Hematopoietic multipotent progenitor cell treated with erythropoietin and hydrocortisone succinate and interleukin-3 and kit ligand, for 6 days (in vitro differentiated cells): ENCODE measurements around the gene LMX1B.
"Not testable (repeated sequence)": the region's sequence is repeated elsewhere in the genome, so short reads cannot be mapped to it uniquely, and the experiment has no call there.

Experiments
- DNase-seq: peaks from one replicate; pipeline ENCODE4 v3.0.0-alpha.2; 2015

LMX1B gene

DNA sequence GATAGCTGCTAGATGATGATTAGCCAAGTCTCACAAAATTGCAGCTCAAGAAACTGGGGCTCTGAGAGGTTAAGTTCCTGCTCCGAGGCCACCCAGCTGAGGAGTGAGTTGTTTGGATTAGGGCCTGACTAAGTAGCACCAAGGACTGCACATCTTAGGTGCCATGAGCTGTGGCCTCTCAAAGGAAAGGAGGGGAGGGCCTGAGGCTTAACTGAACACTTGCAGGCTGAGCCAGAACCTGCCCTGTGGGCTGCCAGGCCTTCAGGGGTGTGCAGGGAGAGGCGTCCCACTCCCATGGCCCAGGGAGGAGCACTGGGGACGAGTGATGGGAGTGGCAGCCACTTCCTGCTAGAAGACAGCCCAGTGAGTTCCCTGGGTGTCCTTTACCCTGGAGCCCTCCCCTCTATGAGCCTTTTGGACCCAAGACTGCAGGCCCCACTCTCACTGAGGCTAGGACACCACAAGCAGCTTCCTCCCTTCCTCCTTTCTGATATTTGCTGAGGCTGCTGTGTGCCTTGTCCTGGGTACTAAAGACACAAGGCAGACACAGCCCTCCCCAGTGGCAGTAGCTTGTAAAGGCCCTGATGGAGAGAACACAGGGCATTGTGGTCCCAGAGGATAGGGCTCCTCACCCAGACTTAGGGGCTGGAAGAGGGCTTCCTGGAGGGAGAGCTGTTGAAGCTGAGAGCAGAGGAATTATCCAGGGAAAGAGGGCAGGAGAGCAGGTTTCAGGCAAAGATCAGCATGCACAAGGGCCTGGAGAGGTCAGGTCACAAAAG is 22.1 kb downstream of the LMX1B start:
- DNase-seq, result no peak

GRCh38 chr9:126636983-126637798 is 23.5 kb downstream of the LMX1B start:
- DNase-seq, result no peak

DNA sequence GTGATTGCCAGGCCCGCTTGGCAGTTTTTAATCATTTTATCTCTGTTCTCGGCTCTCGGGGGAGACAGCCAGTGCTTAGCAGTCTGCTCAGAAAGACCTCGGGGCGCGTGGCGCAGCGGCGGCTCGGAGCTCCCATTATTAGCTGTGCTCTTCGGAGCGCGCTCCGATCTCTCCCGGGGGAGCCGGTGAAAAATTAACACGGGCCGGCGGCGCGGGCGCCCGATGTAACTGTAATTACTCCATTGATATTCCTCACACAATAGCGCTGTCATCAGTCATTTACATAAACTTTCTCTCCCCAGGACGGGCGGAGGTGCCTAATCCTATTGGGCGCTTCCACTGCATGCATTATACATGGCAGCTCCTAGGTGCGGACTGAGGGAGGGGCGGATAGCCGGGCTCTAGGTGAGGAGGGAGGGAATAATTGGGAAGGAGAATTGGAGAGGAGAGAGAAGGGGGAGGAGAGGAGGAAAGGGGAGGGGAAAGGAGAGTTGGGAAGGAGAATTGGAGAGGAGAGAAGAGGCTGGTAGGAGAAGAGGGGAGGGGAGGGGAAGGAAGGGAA is 24.9 kb downstream of the LMX1B start:
- no peak for DNase-seq

DNA sequence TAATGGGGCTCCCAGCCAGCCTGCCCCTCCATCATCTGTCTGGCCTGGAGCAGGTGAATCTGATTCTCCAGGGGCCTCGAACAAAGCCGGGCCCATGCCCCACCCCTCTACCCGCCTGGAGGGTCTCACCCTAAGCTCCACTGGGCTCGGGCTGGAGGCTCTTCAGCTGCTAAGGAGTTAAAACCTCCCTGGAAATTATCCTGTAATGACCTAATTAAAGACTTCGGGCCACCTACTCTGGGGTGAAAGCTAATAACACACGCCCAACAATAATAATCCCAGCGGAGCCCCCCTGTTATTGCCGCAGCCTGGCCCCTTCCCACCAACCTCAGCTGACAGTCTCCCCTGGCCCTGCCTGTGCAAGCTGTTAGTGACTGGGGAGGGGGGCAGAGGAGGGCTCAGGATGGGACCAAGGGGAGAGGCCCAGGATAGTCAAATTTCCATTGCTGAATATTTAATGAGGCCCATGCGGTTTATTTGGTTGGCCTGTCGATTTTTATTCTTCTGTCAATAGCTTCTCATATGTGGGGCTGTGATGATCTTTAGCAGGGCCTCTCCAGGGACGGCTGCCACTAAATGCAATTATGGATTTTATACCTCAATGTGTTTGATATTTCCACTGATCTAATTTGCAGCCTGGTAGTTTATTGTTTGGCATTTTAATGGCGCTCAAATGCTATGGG is 25.7 kb downstream of the LMX1B start:
- no peak for DNase-seq

- no peak for DNase-seq
Observed at GRCh38 chr9:126641118-126641851, 27.6 kb downstream of the LMX1B start.

GRCh38 chr9:126642010-126642744 is 28.4 kb downstream of the LMX1B start:
- DNase-seq, result no peak

GRCh38 chr9:126642839-126643238 is 29.1 kb downstream of the LMX1B start:
- no peak for DNase-seq

DNA sequence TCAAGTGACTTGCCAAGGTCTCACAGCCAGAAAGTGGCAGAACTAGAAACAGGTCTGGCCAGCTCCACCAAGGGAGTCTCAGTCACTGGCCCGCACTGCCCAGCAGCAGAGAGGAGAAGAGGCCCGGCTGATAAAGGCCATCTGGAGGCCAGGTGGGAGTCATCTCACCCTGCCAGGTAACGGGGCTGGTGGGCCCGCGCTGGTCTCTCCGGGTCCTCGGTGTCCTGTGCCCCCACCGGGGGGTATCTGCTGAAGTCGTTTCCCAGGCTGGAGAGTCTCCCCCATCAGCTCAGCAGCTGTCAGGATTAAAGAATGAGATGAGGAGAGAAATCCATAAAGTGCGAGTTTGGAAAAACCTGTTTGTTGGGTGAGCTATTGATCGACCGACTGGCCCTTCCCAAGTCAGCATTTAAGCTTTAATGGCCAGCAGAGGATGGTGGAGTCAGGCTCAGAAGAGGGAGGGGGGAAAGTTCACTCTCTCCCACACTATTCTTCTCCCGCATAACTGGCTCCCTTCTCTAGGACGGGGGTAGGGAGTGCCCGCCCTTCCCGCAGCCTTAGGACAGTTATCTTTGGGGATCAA is 30.3 kb downstream of the LMX1B start:
- no peak for DNase-seq

DNA sequence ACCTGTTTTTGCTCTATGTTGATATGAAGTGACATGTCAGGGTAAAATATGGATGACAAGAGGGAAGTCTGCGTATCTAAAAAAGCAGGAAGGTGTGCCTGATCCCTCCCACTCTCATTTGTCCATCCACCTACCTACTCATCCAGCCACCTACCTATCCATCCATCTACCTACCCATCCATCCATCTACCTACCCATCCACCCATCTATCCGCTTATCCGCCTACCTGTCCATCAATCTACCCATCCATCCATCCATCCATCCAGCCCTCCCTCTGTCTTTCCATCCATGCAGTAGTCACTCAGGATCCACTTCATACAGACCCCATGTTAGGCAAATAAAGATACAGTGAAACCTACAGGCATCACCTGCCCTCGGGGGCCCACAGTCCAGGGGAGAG is 32.4 kb downstream of the LMX1B start:
- DNase-seq, result no peak

DNA sequence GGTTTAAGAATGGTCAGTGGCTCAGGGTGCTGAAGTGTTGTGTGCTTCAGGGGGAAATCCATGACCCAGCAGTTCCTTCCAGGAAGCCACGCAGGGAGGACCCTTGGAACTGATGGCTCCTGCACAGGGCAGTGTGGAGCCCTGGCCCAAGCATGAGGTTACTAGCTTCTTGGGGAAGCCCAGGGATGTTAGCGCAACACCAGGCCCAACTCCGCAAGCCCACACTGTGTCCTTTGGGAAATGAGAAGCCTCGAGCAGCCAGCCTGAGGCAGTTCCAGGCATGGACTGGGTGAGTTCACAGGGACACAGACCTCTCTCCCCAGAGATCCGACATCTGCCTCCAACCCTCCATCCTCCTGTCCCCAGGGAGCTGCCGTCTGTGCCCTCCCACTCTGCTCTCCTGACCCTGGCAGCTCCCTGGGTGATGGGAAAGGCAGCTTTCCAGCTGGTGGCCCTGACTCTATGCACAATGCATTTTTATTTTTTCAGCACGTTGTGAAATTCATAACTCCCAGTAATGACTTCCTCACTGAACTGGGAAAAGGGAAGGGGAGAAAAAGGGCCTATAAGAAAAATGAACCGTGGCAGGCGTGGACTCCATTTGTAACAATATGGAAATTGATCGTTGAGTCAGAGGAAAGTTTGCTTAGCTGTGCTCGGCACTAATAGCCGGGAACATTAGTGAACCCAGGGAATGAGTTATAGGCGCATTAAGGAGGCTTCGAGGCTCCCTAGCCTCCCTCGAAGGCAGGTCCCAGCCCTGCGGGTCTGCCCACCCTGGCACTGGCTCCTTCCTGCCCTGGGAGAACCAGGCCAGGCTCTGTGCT is 34.1 kb downstream of the LMX1B start:
- no peak for DNase-seq

DNA sequence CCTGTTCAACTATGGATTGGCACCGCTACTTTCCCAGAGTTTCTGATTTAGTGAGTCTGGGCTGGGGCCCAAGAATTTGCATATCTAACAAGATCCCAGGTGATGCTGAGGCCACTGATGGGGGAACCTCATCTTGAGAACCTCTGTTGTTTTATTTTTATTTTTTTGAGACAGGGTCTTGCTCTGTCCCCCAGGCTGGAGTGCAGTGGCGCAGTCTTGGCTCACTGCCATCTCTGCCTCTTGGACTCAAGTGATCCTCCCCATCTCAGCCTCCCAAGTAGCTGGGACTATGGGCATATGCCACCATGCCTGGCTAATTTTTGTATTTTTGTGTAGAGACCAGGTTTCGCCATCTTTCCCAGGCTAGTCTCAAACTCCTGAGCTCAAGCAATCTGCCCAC is 35.7 kb downstream of the LMX1B start:
- no peak for DNase-seq

DNA sequence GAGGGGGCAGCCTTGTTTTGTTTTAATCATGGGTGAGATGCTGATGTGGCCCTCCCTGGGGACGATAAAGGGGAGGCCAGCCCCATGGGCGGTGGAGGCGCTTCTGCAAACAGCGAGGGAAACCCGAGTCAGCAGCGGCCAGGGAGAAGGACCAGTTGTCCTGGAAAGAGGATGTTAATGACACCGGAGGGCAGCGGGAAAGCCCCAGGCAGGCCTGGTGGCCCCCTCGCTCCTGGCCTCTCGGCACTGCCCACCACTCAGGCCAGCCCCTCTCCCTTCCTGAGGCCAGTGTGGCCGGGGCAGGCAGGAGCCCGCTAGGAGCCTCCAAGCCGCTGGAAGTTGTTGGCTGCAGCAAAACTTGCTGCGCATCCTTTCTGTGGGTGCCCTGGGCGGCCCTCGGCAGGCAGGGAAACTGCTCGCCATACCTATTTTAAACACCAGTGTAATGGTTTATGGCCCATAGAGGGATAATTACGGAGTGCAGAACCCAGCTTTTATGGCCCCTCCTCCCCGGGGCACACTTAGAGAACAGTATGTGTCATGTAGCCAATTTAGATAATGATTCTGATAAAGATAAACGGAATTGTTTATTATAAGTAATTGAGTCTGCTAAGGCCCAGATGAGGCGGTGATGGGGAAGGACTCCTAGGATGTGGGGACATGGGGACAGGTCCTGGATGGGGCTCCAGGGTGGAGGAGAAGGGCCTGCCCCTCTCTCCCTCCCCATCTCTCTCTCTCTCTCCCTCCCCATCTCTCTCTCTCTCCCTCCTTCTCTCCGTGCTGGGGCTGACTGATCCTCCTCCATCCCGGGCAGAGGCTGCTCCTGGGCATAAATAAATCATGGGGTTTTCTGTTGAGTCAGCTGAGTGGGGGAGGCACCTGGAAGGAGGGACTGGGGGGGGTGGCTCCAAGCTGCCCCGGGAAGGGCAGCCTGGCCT is 36.9 kb downstream of the LMX1B start:
- no peak for DNase-seq

DNA sequence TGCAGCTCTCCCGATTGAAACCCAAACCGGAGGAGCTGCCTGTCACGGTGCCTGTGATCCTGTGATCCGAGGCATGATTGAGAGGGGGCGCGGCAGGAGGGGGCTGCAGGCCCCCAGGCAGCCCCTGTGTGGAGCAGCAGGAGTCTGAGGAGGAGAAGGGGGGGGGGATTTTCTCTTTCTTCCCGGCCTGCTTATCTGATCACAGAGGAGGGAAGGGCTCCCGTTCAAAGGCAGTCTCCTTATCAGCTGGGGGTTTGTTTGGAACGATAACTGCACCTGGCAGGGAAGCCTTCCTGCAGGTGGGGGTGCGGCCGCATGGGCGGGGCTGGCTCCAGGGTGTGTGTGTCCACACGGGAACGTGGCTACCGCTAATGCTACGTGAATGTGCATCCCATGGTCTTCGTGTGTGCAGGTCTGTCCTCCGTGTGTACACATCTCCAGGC is 38.4 kb downstream of the LMX1B start:
- DNase-seq, result no peak

- DNase-seq, result no peak
Observed at GRCh38 chr9:126654124-126654523, 40.4 kb downstream of the LMX1B start.

- not testable (repeated sequence) for DNase-seq
Observed at GRCh38 chr9:126656214-126656613, 42.5 kb downstream of the LMX1B start.

DNA sequence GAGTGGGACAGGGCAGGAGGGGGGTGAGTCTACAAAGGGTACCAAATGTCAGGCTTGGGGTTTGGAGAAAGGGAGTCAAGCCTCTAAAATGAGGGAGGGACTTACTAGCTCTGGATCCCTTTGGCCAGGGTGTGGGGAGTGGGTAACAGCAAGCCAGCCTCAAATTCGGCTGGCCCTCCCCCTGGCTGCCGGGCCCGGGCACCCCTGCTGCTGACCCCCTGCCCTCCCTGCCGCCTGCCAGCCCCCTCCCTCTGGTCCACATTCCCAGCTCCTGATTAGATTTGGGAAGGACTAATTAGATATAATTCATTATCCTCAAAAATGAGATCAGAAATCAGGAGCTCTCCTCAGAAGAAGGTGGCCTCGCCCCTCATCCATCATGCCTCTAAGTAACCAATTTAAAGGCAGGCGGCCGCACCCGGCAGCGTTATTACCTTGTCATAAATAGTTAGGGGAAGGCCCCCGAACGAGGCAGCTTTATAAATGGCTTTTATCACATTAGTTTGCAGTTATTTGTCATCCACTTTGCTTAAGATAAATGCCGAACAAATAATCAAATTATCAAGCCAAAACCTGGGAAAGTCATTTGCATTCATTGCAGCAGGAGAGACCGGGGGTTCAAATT is 44.6 kb downstream of the LMX1B start:
- no peak for DNase-seq

GRCh38 chr9:126658956-126659555 is 45.3 kb downstream of the LMX1B start:
- DNase-seq, result no peak

- no peak for DNase-seq
Observed at GRCh38 chr9:126661122-126661520, 47.4 kb downstream of the LMX1B start.
